H1 (cell line): ENCODE measurements around the gene NOL4L. TPM values are rescaled to one million over a fixed set of nuclear protein-coding genes. Genes with fewer than 3 reads are reported as not detected.

ENCODE experiments used
- CTCF ChIA-PET: fragments of 300-600 bp; sonication (Branson Sonifier 250); formaldehyde crosslinking; loops from one replicate; lab custom pipeline; 2021; ENCODE audit not compliant: partially characterized antibody; lab: Charles Lee
- POLR2A ChIA-PET: fragments of 300-600 bp; sonication (Branson Sonifier 250); formaldehyde crosslinking; loops from one replicate; lab custom pipeline; 2021; ENCODE audit warnings: inconsistent platforms; ENCODE audit not compliant: partially characterized antibody; lab: Charles Lee
- DNase-seq, 2 experiments: peaks; one replicate each; pipeline versions ENCODE4 v3.0.0 to v3.0.0-alpha.2; 2010 to 2022; ENCODE audit warnings: low spot score in 2 of 2, low read depth in 1 of 2, mixed read lengths in 1 of 2
- FAIRE-seq: peaks from 2 replicates; lab custom pipeline; 2011; peaks lifted over from hg19 to GRCh38; lab: Jason Lieb, UNC
- H2AFZ ChIP-seq: 2 replicates; pipeline ENCODE4 v1.8.1; 2012; ENCODE audit warnings: low read length, inconsistent platforms
- H2AK5ac ChIP-seq: 2 replicates; pipeline ENCODE4 v1.6.1; 2013; ENCODE audit warnings: low read depth, low read length
- H2BK120ac ChIP-seq: replicated peaks from 2 replicates; pipeline ENCODE3; 2013; ENCODE audit warnings: low read depth, low read length, inconsistent platforms
- H2BK12ac ChIP-seq: 2 replicates; pipeline ENCODE4 v1.6.1; 2013; ENCODE audit warnings: low read depth, low read length
- H2BK15ac ChIP-seq: 2 replicates; pipeline ENCODE4 v1.6.1; 2013; ENCODE audit warnings: low read length
- H2BK20ac ChIP-seq: 2 replicates; pipeline ENCODE4 v1.6.1; 2013; ENCODE audit warnings: low read length
- H2BK5ac ChIP-seq: 2 replicates; pipeline ENCODE4 v1.6.1; 2013; ENCODE audit warnings: low read depth, low read length
- H3K14ac ChIP-seq: 2 replicates; pipeline ENCODE4 v1.6.1; 2013; ENCODE audit warnings: inconsistent platforms; ENCODE audit not compliant: insufficient read length
- H3K18ac ChIP-seq: 2 replicates; pipeline ENCODE4 v1.6.1; 2013; ENCODE audit warnings: low read length; ENCODE audit errors: extremely low read depth
- H3K23ac ChIP-seq: 2 replicates; pipeline ENCODE4 v1.6.1; 2013; ENCODE audit warnings: inconsistent platforms; ENCODE audit not compliant: insufficient read length
- H3K23me2 ChIP-seq: 2 replicates; pipeline ENCODE4 v1.6.1; 2013; ENCODE audit warnings: low read depth, low read length
- H3K27ac ChIP-seq: 2 replicates; pipeline ENCODE4 v1.6.1; 2011; ENCODE audit warnings: low read depth, low read length, inconsistent platforms
- H3K27me3 ChIP-seq, 4 experiments: replicated peaks in 1 of 4; 1 replicate in 1 of 4; 2 replicates in 3 of 4; pipeline versions ENCODE4 v1.6.1 to v1.8.1; 2011 to 2013; ENCODE audit warnings: low read length in 3 of 4, mild to moderate bottlenecking in 3 of 4, inconsistent platforms in 2 of 4, mixed read lengths in 2 of 4, moderate library complexity in 1 of 4; ENCODE audit not compliant: control insufficient read depth in 3 of 4, insufficient read depth in 3 of 4; ENCODE audit errors: extremely low read depth in 1 of 4
- H3K36me3 ChIP-seq, 4 experiments: 2 replicates each; pipeline versions ENCODE4 v1.6.1 to v1.8.1; 2011 to 2013; ENCODE audit warnings: mild to moderate bottlenecking in 4 of 4, low read length in 3 of 4, moderate library complexity in 2 of 4, control low read depth in 1 of 4, inconsistent platforms in 1 of 4; ENCODE audit not compliant: insufficient read depth in 4 of 4, control insufficient read depth in 2 of 4
- H3K4ac ChIP-seq: replicated peaks from 2 replicates; pipeline ENCODE3; 2013; ENCODE audit warnings: low read length, low read depth, mixed read lengths, inconsistent platforms; ENCODE audit not compliant: insufficient read length
- H3K4me1 ChIP-seq, 4 experiments: replicated peaks in 1 of 4; 1 replicate in 1 of 4; 2 replicates in 3 of 4; pipeline versions ENCODE4 v1.6.1 to v1.8.1; 2011 to 2013; ENCODE audit warnings: low read length in 3 of 4, inconsistent platforms in 2 of 4, mixed read lengths in 1 of 4; ENCODE audit not compliant: insufficient read depth in 4 of 4, control insufficient read depth in 3 of 4
- H3K4me2 ChIP-seq, 2 experiments: 2 replicates each; pipeline versions ENCODE4 v1.6.1 to v1.8.1; 2011 to 2013; ENCODE audit warnings: low read depth in 2 of 2, low read length in 2 of 2, control low read depth in 1 of 2, inconsistent platforms in 1 of 2, mild to moderate bottlenecking in 1 of 2; ENCODE audit not compliant: insufficient read depth in 1 of 2
- H3K4me3 ChIP-seq, 4 experiments: fragments of 200-600, 300-600 bp in 1 of 4; sonication (generic), shearing (Covaris generic), sonication (Bioruptor Twin) in 1 of 4; 2 replicates each; pipeline versions ENCODE4 v1.5.1 to v1.8.1; 2011 to 2016; ENCODE audit warnings: low read length in 4 of 4, low read depth in 3 of 4, control low read depth in 2 of 4, inconsistent platforms in 2 of 4, mild to moderate bottlenecking in 2 of 4, mixed read lengths in 1 of 4, moderate library complexity in 1 of 4; ENCODE audit not compliant: insufficient read depth in 2 of 4; ENCODE audit errors: extremely low read depth in 1 of 4
- H3K56ac ChIP-seq: replicated peaks from 2 replicates; pipeline ENCODE3; 2013; ENCODE audit warnings: low read depth, mild to moderate bottlenecking, mixed read lengths, low read length, inconsistent platforms; ENCODE audit not compliant: insufficient read length
- H3K79me1 ChIP-seq: 2 replicates; pipeline ENCODE4 v1.6.1; 2013; ENCODE audit warnings: low read depth, low read length, control low read depth
- H3K79me2 ChIP-seq, 2 experiments: 2 replicates each; pipeline versions ENCODE4 v1.6.1 to v1.8.1; 2012 to 2013; ENCODE audit warnings: low read length in 2 of 2, mild to moderate bottlenecking in 2 of 2, inconsistent platforms in 1 of 2; ENCODE audit not compliant: insufficient read depth in 2 of 2, control insufficient read depth in 1 of 2
- H3K9ac ChIP-seq, 4 experiments: replicated peaks in 1 of 4; 1 replicate in 1 of 4; 2 replicates in 3 of 4; pipeline versions ENCODE4 v1.6.1 to v1.8.1; 2011 to 2013; ENCODE audit warnings: low read depth in 3 of 4, low read length in 3 of 4, control low read depth in 2 of 4, mild to moderate bottlenecking in 2 of 4, moderate library complexity in 2 of 4, inconsistent platforms in 1 of 4; ENCODE audit errors: extremely low read depth in 1 of 4
- H3K9me3 ChIP-seq, 2 experiments: 2 replicates each; pipeline versions ENCODE4 v1.6.1 to v1.8.1; 2012 to 2013; ENCODE audit warnings: mild to moderate bottlenecking in 2 of 2, moderate library complexity in 2 of 2, control low read depth in 1 of 2, inconsistent platforms in 1 of 2, low read depth in 1 of 2, low read length in 1 of 2, mixed read lengths in 1 of 2; ENCODE audit not compliant: insufficient read depth in 2 of 2
- H4K20me1 ChIP-seq, 2 experiments: replicated peaks in 1 of 2; 2 replicates each; pipeline versions ENCODE3 to v1.8.1; 2011 to 2013; ENCODE audit warnings: inconsistent platforms in 2 of 2, low read length in 2 of 2, mild to moderate bottlenecking in 1 of 2; ENCODE audit not compliant: insufficient read depth in 2 of 2, control insufficient read depth in 1 of 2
- H4K5ac ChIP-seq: 2 replicates; pipeline ENCODE4 v1.6.1; 2013; ENCODE audit warnings: low read length, low read depth, mixed read lengths, inconsistent platforms; ENCODE audit not compliant: insufficient read length
- H4K8ac ChIP-seq: 2 replicates; pipeline ENCODE4 v1.8.0; 2013; ENCODE audit warnings: mild to moderate bottlenecking, moderate library complexity, low read length, inconsistent platforms; ENCODE audit not compliant: insufficient read depth; ENCODE audit errors: extremely low read depth
- H4K91ac ChIP-seq: replicated peaks from 2 replicates; pipeline ENCODE3; 2013; ENCODE audit warnings: low read length, mixed read lengths, inconsistent platforms; ENCODE audit not compliant: insufficient read length
- CBX5 ChIP-seq: fragments of 300-800, 300-1000 bp; sonication (generic); IDR thresholded peaks from 2 replicates; pipeline ENCODE4 v1.7.1; 2016; ENCODE audit warnings: antibody characterized with exemption, low read length, low read depth
- CHD2 ChIP-seq: IDR thresholded peaks from 2 replicates; pipeline ENCODE4 v1.6.1; 2012; ENCODE audit warnings: low read length, improper control_type of control experiment
- CTBP2 ChIP-seq: IDR thresholded peaks from 2 replicates; pipeline ENCODE4 v1.7.0; 2011; ENCODE audit warnings: borderline replicate concordance, mild to moderate bottlenecking, moderate library complexity, mixed read lengths, low read length; ENCODE audit not compliant: insufficient read depth, insufficient read length
- EGR1 ChIP-seq: IDR thresholded peaks from 2 replicates; pipeline ENCODE4 v1.6.1; 2011; ENCODE audit warnings: low read depth, low read length, borderline replicate concordance
- HDAC2 ChIP-seq, 2 experiments: fragments of 300-600 bp in 1 of 2; sonication (generic) in 1 of 2; IDR thresholded peaks; 2 replicates each; pipeline ENCODE4 v1.6.1; 2011 to 2012; ENCODE audit warnings: low read depth in 2 of 2, low read length in 2 of 2, mild to moderate bottlenecking in 2 of 2, moderate library complexity in 2 of 2, borderline replicate concordance in 1 of 2, inconsistent platforms in 1 of 2
- JUN ChIP-seq: IDR thresholded peaks from 2 replicates; pipeline ENCODE4 v1.6.1; 2011; ENCODE audit warnings: low read depth, mild to moderate bottlenecking, improper control_type of control experiment, low read length
- RNF2 ChIP-seq: fragments of 200-900, 300-1000 bp; sonication (generic); IDR thresholded peaks from 2 replicates; pipeline ENCODE4 v1.7.1; 2016; ENCODE audit warnings: borderline replicate concordance, low read depth, mild to moderate bottlenecking, antibody characterized with exemption, low read length; ENCODE audit not compliant: poor library complexity, severe bottlenecking; ENCODE audit errors: missing control alignments
- SAP30 ChIP-seq: fragments of 300-600 bp; sonication (generic); IDR thresholded peaks from 2 replicates; pipeline ENCODE4 v1.7.1; 2012; ENCODE audit warnings: low read length, moderate library complexity, mild to moderate bottlenecking, inconsistent platforms; ENCODE audit not compliant: insufficient read depth, insufficient replicate concordance
- WGBS, 2 experiments: shearing (Covaris generic) in 1 of 2; methylation state at CpG; one replicate each; pipeline versions ENCODE4 v1.1.6 to v1.1.7; 2013 to 2015; ENCODE audit warnings: low lambda C conversion rate in 2 of 2, mixed read lengths in 2 of 2, inconsistent platforms in 1 of 2, low coverage in 1 of 2, missing lambda C conversion rate in 1 of 2; ENCODE audit not compliant: insufficient replicate concordance in 2 of 2, insufficient coverage in 1 of 2, insufficient read length in 1 of 2; ENCODE audit errors: extremely low coverage in 1 of 2, missing lambda C conversion rate in 1 of 2; 5-methylcytosine and 5-hydroxymethylcytosine counted together
- polyA plus RNA-seq, 7 experiments: library from polyadenylated mRNA; depleted of rRNA in 3 of 7; stranded (reverse) in 5 of 7; unstranded in 2 of 7; fragments of >200 nt in 5 of 7; fragments of 200-250 nt in 2 of 7; gene quantifications; 1 replicate in 5 of 7; 2 replicates in 1 of 7; 4 replicates in 1 of 7; pipeline versions ENCODE4 v1.2.1 to v1.2.3, GENCODE V29; 2011 to 2013; ENCODE audit warnings: missing spikeins in 2 of 7, mixed read lengths in 2 of 7
- total RNA-seq: library from RNA; stranded (reverse); fragmentation: NEBNext Ultra II Directional; extraction: Animal tissue kit (Norgen Biotek cat#: 25700); gene quantifications from 2 replicates; pipeline ENCODE4 v1.2.1, GENCODE V29; 2021

Gene NOL4L
- total and polyA plus RNA-seq, 2 of the 8 experiments (the other 6 are each of a cell fraction or from before 2014, with no cell fraction given): 15.3 to 23.7 TPM

GRCh38 chr20:32497589-32498224 is 87.4 kb downstream of the NOL4L start:
- no peak overlapping the region for H2BK120ac ChIP-seq
- peak overlapping the region; percentile 87; the same call in 1 of the 2 replicates for H2BK12ac ChIP-seq
- CTCF ChIA-PET: interaction anchor here (0.6 to 3.8 kb wide), 12 partner anchors 9 to 557 kb away, joined by 3 to 32 read pairs (median 4); no protein-coding TSS in a partner anchor
- no peak overlapping the region for H3K14ac ChIP-seq
- H4K91ac ChIP-seq: no peak overlapping the region
- peak overlapping the region; percentile 77; the same call in 1 of the 2 replicates for H2BK15ac ChIP-seq
- H3K4me1 ChIP-seq: peaks cover 0 to 10% (median 10%) of the 10 kb centered on the region in 4 experiments; a peak in 6 of 7 replicates
- H3K79me1 ChIP-seq: no peaks in the 10 kb centered on the region
- no peak overlapping the region for H3K4ac ChIP-seq
- H3K23ac ChIP-seq: no peak overlapping the region
- WGBS, 2 experiments: 45% methylated on average over 13 of the region's 13 CpGs; no CpG with 5 or more reads in 1 of the 2 experiments
- 0 out of 2 replicates have a peak overlapping the region, but pooled peaks have one; percentile 18 for H2BK20ac ChIP-seq
- TF ChIP-seq CBX5: no peak
- TF ChIP-seq EGR1: peak; percentile 42; the same call in 1 of the 2 replicates
- TF ChIP-seq CTBP2: no peak
- TF ChIP-seq RNF2: no peak
- no peak for TF ChIP-seq CHD2
- TF ChIP-seq HDAC2 (IDR thresholded peaks at IDR 0.05; ENCODE audit: borderline replicate concordance in 1 of 2, low read depth in 2 of 2, low read length in 2 of 2): no peak
- TF ChIP-seq JUN: no peak
- TF ChIP-seq SAP30: no peak
- H2BK5ac ChIP-seq: peak overlapping the region; percentile 18; the same call in 1 of the 2 replicates
- H3K27ac ChIP-seq: no peak overlapping the region
- H2AFZ ChIP-seq: peak overlapping the region; percentile 73; the same call in 1 of the 2 replicates
- no peaks in the 10 kb centered on the region for H3K27me3 ChIP-seq
- H4K8ac ChIP-seq: no peak overlapping the region
- H4K5ac ChIP-seq: no peak overlapping the region
- peak overlapping the region; percentile 3 to 35; a peak in 3 of 4 replicates for H3K4me2 ChIP-seq
- no peaks in the 10 kb centered on the region for H4K20me1 ChIP-seq
- H3K9ac ChIP-seq: no peak overlapping the region
- H3K23me2 ChIP-seq: no peaks in the 10 kb centered on the region
- H3K18ac ChIP-seq: peak overlapping the region; percentile 43; the same call in 1 of the 2 replicates
- FAIRE-seq: no peak
- no peak for DNase-seq
- no peaks in the 10 kb centered on the region for H3K9me3 ChIP-seq
- no peak overlapping the region for H2AK5ac ChIP-seq
- H3K4me3 ChIP-seq: 0 out of 8 replicates have a peak overlapping the region, but pooled peaks of 1 of the 4 experiments have one; percentile 5
- POLR2A ChIA-PET: interaction anchor here (0.7 to 1.7 kb wide), 8 partner anchors 13 to 66 kb away, joined by 3 to 7 read pairs (median 3); no protein-coding TSS in a partner anchor
- H3K36me3 ChIP-seq: no peaks in the 10 kb centered on the region
- H3K79me2 ChIP-seq: no peaks in the 10 kb centered on the region
- no peak overlapping the region for H3K56ac ChIP-seq
